ENCODE measurements around the gene ZNF41.

DNA sequence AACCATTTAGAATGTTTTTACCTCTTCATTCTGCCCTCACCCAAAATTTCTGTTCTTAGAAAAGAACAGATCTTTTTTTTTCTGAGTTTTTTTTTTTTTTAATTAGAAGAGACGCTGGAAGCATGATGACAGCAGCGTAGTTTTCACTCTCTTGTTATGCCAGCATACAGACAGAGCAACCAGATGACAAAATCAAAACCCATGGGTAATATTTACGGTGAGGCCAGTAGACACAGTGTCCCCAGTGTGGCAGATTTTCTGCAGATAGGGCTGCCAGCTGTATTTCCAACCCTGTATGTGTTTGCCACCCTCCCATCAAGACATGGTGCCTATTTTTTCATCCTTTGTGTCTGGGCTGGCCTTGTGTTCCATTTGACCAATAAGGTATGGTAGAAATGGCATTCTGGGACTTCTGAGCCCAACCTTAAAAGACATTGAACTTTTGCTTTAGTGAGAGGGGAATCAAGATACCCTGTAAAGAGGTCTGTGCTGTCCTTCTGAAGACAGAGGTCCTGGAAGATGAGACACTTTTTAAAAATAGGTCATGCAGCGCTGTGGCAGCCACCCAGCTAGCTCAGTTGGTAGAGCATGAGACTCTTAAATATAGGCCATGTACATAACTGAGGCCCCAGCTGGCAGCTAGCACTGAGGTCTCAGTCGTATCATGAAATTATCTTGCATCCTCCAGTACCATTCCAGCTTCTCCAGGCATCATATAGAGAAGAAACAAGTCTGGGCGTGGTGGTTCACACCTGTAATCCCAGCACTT, 6.7 kb upstream of the ZNF41 start:
- TF ChIP-seq EZH2 (IDR thresholded peaks at IDR 0.05; ENCODE audit: insufficient read depth, low read length), result no peak
- TF ChIP-seq, protein P1, sequence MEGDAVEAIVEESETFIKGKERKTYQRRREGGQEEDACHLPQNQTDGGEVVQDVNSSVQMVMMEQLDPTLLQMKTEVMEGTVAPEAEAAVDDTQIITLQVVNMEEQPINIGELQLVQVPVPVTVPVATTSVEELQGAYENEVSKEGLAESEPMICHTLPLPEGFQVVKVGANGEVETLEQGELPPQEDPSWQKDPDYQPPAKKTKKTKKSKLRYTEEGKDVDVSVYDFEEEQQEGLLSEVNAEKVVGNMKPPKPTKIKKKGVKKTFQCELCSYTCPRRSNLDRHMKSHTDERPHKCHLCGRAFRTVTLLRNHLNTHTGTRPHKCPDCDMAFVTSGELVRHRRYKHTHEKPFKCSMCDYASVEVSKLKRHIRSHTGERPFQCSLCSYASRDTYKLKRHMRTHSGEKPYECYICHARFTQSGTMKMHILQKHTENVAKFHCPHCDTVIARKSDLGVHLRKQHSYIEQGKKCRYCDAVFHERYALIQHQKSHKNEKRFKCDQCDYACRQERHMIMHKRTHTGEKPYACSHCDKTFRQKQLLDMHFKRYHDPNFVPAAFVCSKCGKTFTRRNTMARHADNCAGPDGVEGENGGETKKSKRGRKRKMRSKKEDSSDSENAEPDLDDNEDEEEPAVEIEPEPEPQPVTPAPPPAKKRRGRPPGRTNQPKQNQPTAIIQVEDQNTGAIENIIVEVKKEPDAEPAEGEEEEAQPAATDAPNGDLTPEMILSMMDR (IDR thresholded peaks at IDR 0.05; ENCODE audit: insufficient read depth, low read depth, low read length), result no peak

All from astrocyte (in vitro differentiated cells and primary cell).